HG02610 (cell line): ENCODE data around the gene MAPK8IP3.

Experiments used
- ATAC-seq: cut with Tn5 transposase; IDR thresholded peaks from one replicate; pipeline ENCODE4 v1.9.1; 2021; ENCODE audit warnings: mild to moderate bottlenecking, moderate library complexity; ENCODE audit not compliant: unreplicated experiment

MAPK8IP3 gene

GRCh38 chr16:1782408-1783264 lies 76.6 kb downstream of the MAPK8IP3 start, which contains the start of the genes NUBP2 and SPSB3:
Gene NUBP2, plus strand, starts transcription at chr16:1782960. Its CDS starts 61 bp downstream, at chr16:1783021.
Gene SPSB3, minus strand, starts transcription at chr16:1782571. Its CDS starts 1,088 bp downstream, at chr16:1781483.
- peak; percentile 87 for ATAC-seq

- no peak for ATAC-seq
Observed at GRCh38 chr16:1784977-1785845, 79.2 kb downstream of the MAPK8IP3 start.

- ATAC-seq, result no peak
Observed at GRCh38 chr16:1785846-1786170, 79.8 kb downstream of the MAPK8IP3 start.

- no peak for ATAC-seq
Observed at GRCh38 chr16:1786242-1787055, 80.5 kb downstream of the MAPK8IP3 start.

- ATAC-seq, result no peak
Observed at GRCh38 chr16:1787056-1787321, 81.0 kb downstream of the MAPK8IP3 start.

GRCh38 chr16:1787322-1788094 lies 81.5 kb downstream of the MAPK8IP3 start:
- ATAC-seq, result no peak

GRCh38 chr16:1788095-1788707 lies 82.2 kb downstream of the MAPK8IP3 start:
- no peak for ATAC-seq

- no peak for ATAC-seq
Observed at GRCh38 chr16:1788708-1789100, 82.7 kb downstream of the MAPK8IP3 start.

- ATAC-seq, result no peak
Observed at GRCh38 chr16:1789643-1790045, 83.6 kb downstream of the MAPK8IP3 start.

GRCh38 chr16:1790261-1790610 lies 84.2 kb downstream of the MAPK8IP3 start:
- ATAC-seq, result no peak

GRCh38 chr16:1790611-1791255 lies 84.7 kb downstream of the MAPK8IP3 start:
- no peak for ATAC-seq

- ATAC-seq, result no peak
Observed at GRCh38 chr16:1791256-1791942, 85.4 kb downstream of the MAPK8IP3 start.

GRCh38 chr16:1791943-1792812 lies 86.2 kb downstream of the MAPK8IP3 start:
- ATAC-seq, result no peak

GRCh38 chr16:1792836-1793577 lies 87.0 kb downstream of the MAPK8IP3 start:
- ATAC-seq, result no peak

GRCh38 chr16:1793578-1794220 lies 87.7 kb downstream of the MAPK8IP3 start, which contains the start of gene IGFALS:
Gene IGFALS, minus strand, starts transcription at chr16:1793705. Its CDS starts 53 bp downstream, at chr16:1793652.
- ATAC-seq, result no peak

- no peak for ATAC-seq
Observed at GRCh38 chr16:1794221-1794871, 88.4 kb downstream of the MAPK8IP3 start.
